AG04449 (cell line): Measurements from ENCODE around the gene PSME1.

Experiments
- CTCF ChIA-PET: fragments of 350-600 bp; formaldehyde crosslinking; extraction: SDS; loops from one replicate; lab custom pipeline; 2021; ENCODE audit warnings: antibody characterized with exemption; lab: Yijun Ruan, JAX
- POLR2A ChIA-PET: fragments of 400-600, 350-600 bp; formaldehyde crosslinking; extraction: SDS; loops from one replicate; lab custom pipeline; 2020; ENCODE audit warnings: antibody characterized with exemption, inconsistent platforms; lab: Yijun Ruan, JAX
- DNase-seq: peaks from one replicate; pipeline ENCODE4 v3.0.0-alpha.2; 2010; ENCODE audit warnings: low read depth, low spot score
- H3K4me3 ChIP-seq: 2 replicates; pipeline ENCODE4 v1.5.1; 2011; ENCODE audit warnings: low read depth, mild to moderate bottlenecking, control low read depth, low read length
- TF ChIP-seq, protein P1 (sequence below): IDR thresholded peaks from one replicate; pipeline ENCODE4 v1.5.1; 2011; ENCODE audit warnings: mild to moderate bottlenecking, moderate library complexity, low read length, control low read depth, inconsistent platforms; ENCODE audit not compliant: insufficient read depth; ENCODE audit errors: missing control alignments

Gene PSME1

DNA sequence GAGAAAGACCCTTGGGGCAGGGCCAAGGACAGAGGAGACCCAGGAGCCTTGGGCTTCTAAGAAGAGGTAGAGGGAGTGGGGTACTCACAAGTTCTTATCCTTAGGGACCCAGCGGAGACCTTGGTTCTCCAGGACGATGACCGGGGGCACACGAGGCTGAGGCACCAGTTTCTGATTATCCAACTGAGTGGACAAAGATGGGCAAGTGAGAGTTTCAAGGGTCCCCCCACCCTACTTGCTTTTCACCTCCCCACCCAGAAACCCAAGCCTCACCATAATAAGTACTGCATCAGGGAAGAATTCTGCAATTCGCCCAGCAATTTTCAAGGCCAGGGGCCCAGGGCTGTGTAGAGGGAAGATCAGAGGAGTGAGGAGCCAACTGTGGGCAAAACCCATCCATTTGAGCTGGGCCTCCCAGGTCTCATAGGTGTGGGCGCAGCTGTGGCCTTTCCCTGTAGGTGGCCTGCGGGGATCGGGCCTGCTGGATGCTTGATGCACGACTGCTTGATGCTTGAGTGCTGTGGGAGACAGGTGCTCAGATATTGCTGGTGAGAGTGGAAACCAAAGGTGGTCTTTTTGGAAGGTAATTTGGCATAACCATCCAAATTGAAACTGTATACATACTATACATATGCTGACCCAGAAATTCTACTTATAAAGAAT lies 3.4 kb downstream of the PSME1 start:
- CTCF ChIA-PET, result interaction anchor here (0.9 to 1.6 kb wide), 5 partner anchors 21 to 158 kb away, joined by 3 to 5 read pairs (median 4); partner anchors contain the start of gene IRF9
- POLR2A ChIA-PET, result interaction anchor here (0.8 kb wide), 1 partner anchor 45 kb away, joined by 3 read pairs; the partner anchor contains the start of gene PCK2
- no peak for DNase-seq
- TF ChIP-seq, protein P1, sequence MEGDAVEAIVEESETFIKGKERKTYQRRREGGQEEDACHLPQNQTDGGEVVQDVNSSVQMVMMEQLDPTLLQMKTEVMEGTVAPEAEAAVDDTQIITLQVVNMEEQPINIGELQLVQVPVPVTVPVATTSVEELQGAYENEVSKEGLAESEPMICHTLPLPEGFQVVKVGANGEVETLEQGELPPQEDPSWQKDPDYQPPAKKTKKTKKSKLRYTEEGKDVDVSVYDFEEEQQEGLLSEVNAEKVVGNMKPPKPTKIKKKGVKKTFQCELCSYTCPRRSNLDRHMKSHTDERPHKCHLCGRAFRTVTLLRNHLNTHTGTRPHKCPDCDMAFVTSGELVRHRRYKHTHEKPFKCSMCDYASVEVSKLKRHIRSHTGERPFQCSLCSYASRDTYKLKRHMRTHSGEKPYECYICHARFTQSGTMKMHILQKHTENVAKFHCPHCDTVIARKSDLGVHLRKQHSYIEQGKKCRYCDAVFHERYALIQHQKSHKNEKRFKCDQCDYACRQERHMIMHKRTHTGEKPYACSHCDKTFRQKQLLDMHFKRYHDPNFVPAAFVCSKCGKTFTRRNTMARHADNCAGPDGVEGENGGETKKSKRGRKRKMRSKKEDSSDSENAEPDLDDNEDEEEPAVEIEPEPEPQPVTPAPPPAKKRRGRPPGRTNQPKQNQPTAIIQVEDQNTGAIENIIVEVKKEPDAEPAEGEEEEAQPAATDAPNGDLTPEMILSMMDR, result no peak
- no peak overlapping the region; the same call in 1 of the 2 replicates for H3K4me3 ChIP-seq

DNA sequence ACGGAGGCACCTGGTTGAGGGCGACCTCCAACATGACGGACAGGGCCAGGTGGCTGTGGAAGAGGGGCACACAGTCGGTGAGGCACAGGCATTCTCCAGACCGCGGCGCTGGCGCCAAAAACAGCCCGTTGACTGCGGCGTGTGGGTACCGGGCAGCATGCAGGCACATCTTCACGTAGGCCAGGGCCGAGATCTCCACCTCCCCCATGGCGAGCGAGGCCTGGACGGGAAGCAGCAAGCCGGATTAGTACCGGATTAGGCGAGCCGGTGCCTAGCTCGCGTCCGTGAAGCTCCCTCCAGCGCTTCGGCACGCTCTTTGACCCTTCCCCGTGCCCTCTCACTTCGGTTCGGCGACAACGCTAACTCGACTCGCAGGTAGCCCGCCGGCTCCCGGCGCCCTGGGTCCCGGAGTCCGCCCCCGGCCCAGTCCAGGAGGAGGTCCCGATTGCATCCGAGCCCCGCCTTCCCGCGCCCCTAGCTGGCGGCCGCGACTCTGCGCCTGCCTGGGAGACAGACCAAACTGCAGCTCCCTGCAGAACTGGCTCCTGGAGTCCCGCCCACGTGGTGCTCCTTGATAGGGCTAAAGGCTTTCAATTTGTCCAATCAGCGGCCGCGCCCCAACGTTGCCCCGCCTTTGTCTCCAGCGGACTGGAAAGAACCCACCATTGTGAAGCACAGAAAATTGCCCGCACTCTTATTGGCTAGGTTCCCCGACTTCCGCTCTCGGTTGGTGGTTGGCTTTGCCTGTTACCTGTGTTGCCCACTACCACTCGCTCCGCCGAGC lies 5.3 kb downstream of the PSME1 start, which contains the start of gene EMC9:
Gene EMC9 (minus strand): TSS at position 495 of the 784 bp plus-strand sequence. CDS start 287 bp downstream, at position 208.
- TF ChIP-seq, protein P1, result peak; percentile 56
- DNase-seq, result peak; percentile 94
- ChIA-PET CTCF (interaction anchor here (0.6 to 2.1 kb wide), 11 partner anchors 14 to 169 kb away, joined by 3 to 15 read pairs (median 4); partner anchors contain the start of genes CIDEB, DCAF11, IRF9 and NRL), POLR2A (interaction anchor here (1.0 to 1.5 kb wide), 7 partner anchors 9 to 158 kb away, joined by 3 to 7 read pairs (median 5); partner anchors contain the start of genes DCAF11, DHRS1, IRF9 and NOP9)
- H3K4me3 ChIP-seq, result peak within 1 kb of the TSS; percentile 97

DNA sequence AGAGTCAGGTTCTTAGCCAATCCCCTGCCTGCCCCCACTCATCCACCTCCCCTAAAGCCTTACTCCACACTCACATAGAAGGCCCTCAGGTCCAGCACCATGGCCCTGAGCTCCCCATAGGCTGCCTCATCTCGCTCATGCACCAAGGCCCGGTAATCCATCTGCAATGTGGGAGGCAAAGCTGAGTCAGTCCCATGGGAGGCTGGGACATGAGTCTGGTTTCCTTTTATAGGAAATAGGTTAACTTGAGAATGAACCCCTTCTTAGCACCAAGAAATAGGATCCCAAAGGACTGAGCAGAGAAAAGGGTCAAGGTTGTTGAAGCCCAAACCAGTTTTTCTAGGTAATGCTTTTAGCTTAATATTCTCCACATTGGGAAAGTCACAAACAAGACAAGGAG lies 7.5 kb downstream of the PSME1 start:
- TF ChIP-seq, protein P1, result no peak
- ChIA-PET CTCF (interaction anchor here (0.7 to 4.4 kb wide), 6 partner anchors 17 to 166 kb away, joined by 3 to 22 read pairs (median 4); partner anchors contain the start of genes IRF9 and LTB4R2), POLR2A (no interaction called here)
- DNase-seq, result no peak
- H3K4me3 ChIP-seq, result no peak overlapping the region

DNA sequence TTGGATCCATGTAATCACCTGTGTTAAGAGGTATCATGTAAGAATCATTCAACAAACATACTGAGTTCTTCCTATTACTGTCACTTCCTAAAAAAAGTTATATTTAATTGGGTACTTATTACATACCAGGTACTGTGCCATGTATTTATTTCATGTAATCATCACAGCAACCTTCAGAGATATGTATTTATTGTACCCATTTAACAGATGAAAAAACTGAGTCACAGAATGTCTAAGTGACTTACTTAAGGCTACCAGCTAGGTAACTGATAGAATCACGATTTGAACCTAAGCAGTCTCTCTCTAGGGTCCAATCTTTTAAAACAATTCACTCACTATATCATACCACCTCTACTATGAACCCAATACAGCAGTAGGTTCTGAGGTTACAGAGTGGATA lies 8.5 kb downstream of the PSME1 start:
- DNase-seq, result no peak
- TF ChIP-seq, protein P1, result no peak
- ChIA-PET POLR2A (no interaction called here), CTCF (interaction anchor here (1.1 to 4.4 kb wide), 3 partner anchors 17 to 73 kb away, joined by 3 to 22 read pairs (median 4); partner anchors contain the start of gene IRF9)
- no peak overlapping the region for H3K4me3 ChIP-seq

DNA sequence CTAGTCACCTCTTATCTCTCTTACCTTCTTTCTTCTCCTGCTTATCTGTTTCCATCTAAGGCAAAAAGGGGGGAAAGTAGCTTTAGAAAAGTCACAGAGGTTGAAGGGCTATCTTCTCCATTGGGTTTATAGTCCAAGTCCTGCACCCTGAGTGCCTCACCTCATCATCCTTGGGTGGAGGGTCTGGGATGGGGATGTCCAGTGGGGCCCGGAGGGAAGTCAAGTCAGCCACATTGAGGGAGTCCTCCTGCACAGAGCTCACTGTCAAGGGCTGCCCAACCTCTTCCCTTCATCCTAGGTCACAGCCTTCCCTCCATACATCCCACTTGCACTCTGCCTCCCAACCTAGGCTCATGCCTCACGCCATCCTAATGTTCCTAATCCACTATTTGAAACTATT lies 9.2 kb downstream of the PSME1 start:
- H3K4me3 ChIP-seq, result peak overlapping the region; percentile 79
- POLR2A ChIA-PET, result interaction anchor here (2.5 kb wide), 1 partner anchor 31 kb away, joined by 14 read pairs; the partner anchor contains the start of genes DCAF11 and NRL
- TF ChIP-seq, protein P1, result no peak
- CTCF ChIA-PET, result interaction anchor here (0.9 to 8.8 kb wide), 7 partner anchors 8 to 163 kb away, joined by 4 to 165 read pairs (median 11); partner anchors contain the start of genes CIDEB and IRF9
- DNase-seq, result no peak
